ENCODE results near the gene TMPO. TPM values are rescaled to one million over a fixed set of nuclear protein-coding genes. Genes with fewer than 3 reads are reported as not detected.
"Not testable (repeated sequence)": the region's sequence is repeated elsewhere in the genome, so short reads cannot be mapped to it uniquely, and the experiment has no call there.

TMPO gene
- polyA plus RNA-seq, 2 donors = 29.1 to 34.5 TPM

- Histone ChIP-seq H3K27ac (ENCODE audit: low read depth in 2 of 2, low read length in 1 of 2) (no peak overlapping the region), H3K9me3 (ENCODE audit: control insufficient read depth in 2 of 2, insufficient read depth in 1 of 2, low read depth in 1 of 2, low read length in 1 of 2) (no peaks in the 10 kb centered on the region), H3K4me3 (ENCODE audit: low read depth in 1 of 2, low read length in 2 of 2) (no peak overlapping the region), H3K36me3 (ENCODE audit: control insufficient read depth in 2 of 2, insufficient read depth in 2 of 2, low read length in 1 of 2) (no peaks in the 10 kb centered on the region), H3K27me3 (ENCODE audit: control insufficient read depth in 1 of 2, insufficient read depth in 2 of 2, low read length in 2 of 2) (no peaks in the 10 kb centered on the region), H3K4me1 (ENCODE audit: control insufficient read depth in 2 of 2, insufficient read depth in 2 of 2, low read length in 1 of 2) (no peaks in the 10 kb centered on the region)
- WGBS, 2 donors = 78 to 84% methylated on average over 5 of the region's 5 CpGs
Measured at GRCh38 chr12:98587084-98587483, 71.7 kb downstream of the TMPO start.

GRCh38 chr12:98591209-98591608 is 75.8 kb downstream of the TMPO start:
- Histone ChIP-seq H3K4me1 (ENCODE audit: control insufficient read depth in 2 of 2, insufficient read depth in 2 of 2, low read length in 1 of 2) (no peaks in the 10 kb centered on the region), H3K36me3 (ENCODE audit: control insufficient read depth in 2 of 2, insufficient read depth in 2 of 2, low read length in 1 of 2) (no peaks in the 10 kb centered on the region), H3K27me3 (ENCODE audit: control insufficient read depth in 1 of 2, insufficient read depth in 2 of 2, low read length in 2 of 2) (no peaks in the 10 kb centered on the region), H3K27ac (ENCODE audit: low read depth in 2 of 2, low read length in 1 of 2) (no peak overlapping the region), H3K4me3 (ENCODE audit: low read depth in 1 of 2, low read length in 2 of 2) (no peak overlapping the region), H3K9me3 (ENCODE audit: control insufficient read depth in 2 of 2, insufficient read depth in 1 of 2, low read depth in 1 of 2, low read length in 1 of 2) (no peaks in the 10 kb centered on the region)
- WGBS, 2 donors = 77 to 79% methylated on average over 4 of the region's 4 CpGs

- H3K36me3 ChIP-seq (ENCODE audit: control insufficient read depth in 2 of 2, insufficient read depth in 2 of 2, low read length in 1 of 2) = peaks cover 0 to 6% of the 10 kb centered on the region in 2 donors
- H3K27ac ChIP-seq (ENCODE audit: low read depth in 2 of 2, low read length in 1 of 2) = peak overlapping the region; percentile 79 to 83
- WGBS, 2 donors = 26 to 28% methylated on average over 9 of the region's 9 CpGs
- H3K4me3 ChIP-seq (ENCODE audit: low read depth in 1 of 2, low read length in 2 of 2) = peak overlapping the region; percentile 33 to 98
- no peaks in the 10 kb centered on the region for H3K27me3 ChIP-seq (ENCODE audit: control insufficient read depth in 1 of 2, insufficient read depth in 2 of 2, low read length in 2 of 2)
- no peaks in the 10 kb centered on the region for H3K4me1 ChIP-seq (ENCODE audit: control insufficient read depth in 2 of 2, insufficient read depth in 2 of 2, low read length in 1 of 2)
- no peaks in the 10 kb centered on the region for H3K9me3 ChIP-seq (ENCODE audit: control insufficient read depth in 2 of 2, insufficient read depth in 1 of 2, low read depth in 1 of 2, low read length in 1 of 2)
Measured at GRCh38 chr12:98592825-98593322, 77.5 kb downstream of the TMPO start.

GRCh38 chr12:98593351-98594049 is 78.1 kb downstream of the TMPO start, which contains the start of gene SLC25A3:
SLC25A3 (plus strand) TSS chr12:98593686; CDS start chr12:98593979, 293 bp downstream.
- peaks cover 0 to 8% of the 10 kb centered on the region in 2 donors for H3K36me3 ChIP-seq (ENCODE audit: control insufficient read depth in 2 of 2, insufficient read depth in 2 of 2, low read length in 1 of 2)
- peak within 1 kb of the TSS; percentile 98 to 99 for H3K27ac ChIP-seq (ENCODE audit: low read depth in 2 of 2, low read length in 1 of 2)
- H3K9me3 ChIP-seq (ENCODE audit: control insufficient read depth in 2 of 2, insufficient read depth in 1 of 2, low read depth in 1 of 2, low read length in 1 of 2) = no peaks in the 10 kb centered on the region
- H3K27me3 ChIP-seq (ENCODE audit: control insufficient read depth in 1 of 2, insufficient read depth in 2 of 2, low read length in 2 of 2) = no peaks in the 10 kb centered on the region
- H3K4me3 ChIP-seq (ENCODE audit: low read depth in 1 of 2, low read length in 2 of 2) = peak within 1 kb of the TSS; percentile 93 to 98
- WGBS, 2 donors = 0 to 1% methylated on average over 56 to 67 of the region's 67 CpGs
- no peaks in the 10 kb centered on the region for H3K4me1 ChIP-seq (ENCODE audit: control insufficient read depth in 2 of 2, insufficient read depth in 2 of 2, low read length in 1 of 2)

GRCh38 chr12:98594050-98594835 is 78.9 kb downstream of the TMPO start:
- Histone ChIP-seq H3K36me3 (ENCODE audit: control insufficient read depth in 2 of 2, insufficient read depth in 2 of 2, low read length in 1 of 2) (peaks cover 0 to 8% of the 10 kb centered on the region in 2 donors), H3K27me3 (ENCODE audit: control insufficient read depth in 1 of 2, insufficient read depth in 2 of 2, low read length in 2 of 2) (no peaks in the 10 kb centered on the region), H3K4me3 (ENCODE audit: low read depth in 1 of 2, low read length in 2 of 2) (peak overlapping the region; percentile 93 to 98), H3K27ac (ENCODE audit: low read depth in 2 of 2, low read length in 1 of 2) (peak overlapping the region; percentile 98 to 99), H3K4me1 (ENCODE audit: control insufficient read depth in 2 of 2, insufficient read depth in 2 of 2, low read length in 1 of 2) (no peaks in the 10 kb centered on the region), H3K9me3 (ENCODE audit: control insufficient read depth in 2 of 2, insufficient read depth in 1 of 2, low read depth in 1 of 2, low read length in 1 of 2) (no peaks in the 10 kb centered on the region)
- 0% methylated on average over 35 of the region's 35 CpGs for WGBS, 2 donors

- peaks cover 7 to 14% of the 10 kb centered on the region in 2 donors for H3K36me3 ChIP-seq (ENCODE audit: control insufficient read depth in 2 of 2, insufficient read depth in 2 of 2, low read length in 1 of 2)
- peak overlapping the region; percentile 18 to 98 for H3K4me3 ChIP-seq (ENCODE audit: low read depth in 1 of 2, low read length in 2 of 2)
- no peaks in the 10 kb centered on the region for H3K4me1 ChIP-seq (ENCODE audit: control insufficient read depth in 2 of 2, insufficient read depth in 2 of 2, low read length in 1 of 2)
- no peaks in the 10 kb centered on the region for H3K27me3 ChIP-seq (ENCODE audit: control insufficient read depth in 1 of 2, insufficient read depth in 2 of 2, low read length in 2 of 2)
- no peaks in the 10 kb centered on the region for H3K9me3 ChIP-seq (ENCODE audit: control insufficient read depth in 2 of 2, insufficient read depth in 1 of 2, low read depth in 1 of 2, low read length in 1 of 2)
- no peak overlapping the region for H3K27ac ChIP-seq (ENCODE audit: low read depth in 2 of 2, low read length in 1 of 2)
- WGBS, 2 donors = 43 to 49% methylated on average over 3 of the region's 3 CpGs
Measured at GRCh38 chr12:98595243-98595988, 80.0 kb downstream of the TMPO start.

GRCh38 chr12:98597313-98597712 is 81.9 kb downstream of the TMPO start:
- H3K27ac ChIP-seq (ENCODE audit: low read depth in 2 of 2, low read length in 1 of 2); H3K27me3 ChIP-seq (ENCODE audit: control insufficient read depth in 1 of 2, insufficient read depth in 2 of 2, low read length in 2 of 2); H3K4me1 ChIP-seq (ENCODE audit: control insufficient read depth in 2 of 2, insufficient read depth in 2 of 2, low read length in 1 of 2); H3K4me3 ChIP-seq (ENCODE audit: low read depth in 1 of 2, low read length in 2 of 2); H3K9me3 ChIP-seq (ENCODE audit: control insufficient read depth in 2 of 2, insufficient read depth in 1 of 2, low read depth in 1 of 2, low read length in 1 of 2): not testable (repeated sequence)
- 90 to 92% methylated on average over 5 of the region's 5 CpGs for WGBS, 2 donors
- H3K36me3 ChIP-seq (ENCODE audit: control insufficient read depth in 2 of 2, insufficient read depth in 2 of 2, low read length in 1 of 2) = peaks cover 7 to 18% of the 10 kb centered on the region in 2 donors
